Caki2 (cell line): Measurements from ENCODE around the gene TNFRSF1A. TPM values are rescaled to one million over a fixed set of nuclear protein-coding genes. Genes with fewer than 3 reads are reported as not detected.
A peak's percentile ranks its signal among the peaks of the same experiment; 100 is the strongest.

ENCODE experiments used
- DNase-seq: peaks from one replicate; pipeline ENCODE4 v3.0.0-alpha.2; 2015; ENCODE audit warnings: low read depth
- in situ Hi-C: cut with HindIII; loops from 2 replicates; pipeline ENCODE4 v1.10.0; 2016; ENCODE audit warnings: low sequenced_read_pairs, low pct_unique_long_range_greater_than_20kb, mixed read lengths
- total RNA-seq: library from RNA; depleted of rRNA; stranded (reverse); fragments of >200 nt; shearing (Covaris generic); gene quantifications from 2 replicates; pipeline ENCODE4 v1.2.3, GENCODE V29; 2014; ENCODE audit warnings: low replicate concordance

TNFRSF1A gene
- total RNA-seq, 1 experiment from 2014 or later, result 121 TPM

DNA sequence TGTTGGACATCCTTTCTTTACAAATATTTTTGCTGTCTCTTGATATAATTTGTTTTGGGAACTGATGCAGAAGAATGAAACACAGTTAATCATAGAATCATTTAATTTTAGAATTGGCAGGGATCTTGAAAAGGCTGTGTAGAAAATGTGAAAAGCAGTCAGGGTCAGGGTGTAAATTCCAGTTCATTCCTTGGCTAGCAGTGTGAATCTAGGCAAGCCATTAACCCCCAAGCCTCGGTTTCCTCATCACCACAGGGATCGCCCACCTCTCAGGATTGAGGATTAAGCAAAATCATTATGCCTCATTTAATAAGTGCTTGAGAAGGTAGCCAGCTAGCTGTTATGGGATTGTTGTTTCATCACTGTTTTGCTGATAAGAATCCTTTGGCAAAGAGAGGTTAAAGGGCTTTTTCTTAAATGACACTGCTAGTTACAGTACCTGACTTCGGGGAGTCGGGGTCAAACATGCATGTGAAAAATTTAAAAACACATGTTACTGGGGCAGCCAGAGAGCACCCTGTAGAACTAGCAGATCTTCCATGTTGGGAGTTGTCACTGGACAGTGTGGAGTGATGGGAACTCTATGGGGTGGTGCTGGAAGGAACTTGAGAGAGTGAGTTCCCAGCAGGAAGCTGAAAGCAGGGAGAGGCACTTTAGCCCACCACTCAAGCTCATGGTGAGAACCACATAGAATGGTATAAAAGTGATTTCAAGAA lies 10.7 kb downstream of the TNFRSF1A start:
- no peak for DNase-seq
- in situ Hi-C loops, result no loop called here

DNA sequence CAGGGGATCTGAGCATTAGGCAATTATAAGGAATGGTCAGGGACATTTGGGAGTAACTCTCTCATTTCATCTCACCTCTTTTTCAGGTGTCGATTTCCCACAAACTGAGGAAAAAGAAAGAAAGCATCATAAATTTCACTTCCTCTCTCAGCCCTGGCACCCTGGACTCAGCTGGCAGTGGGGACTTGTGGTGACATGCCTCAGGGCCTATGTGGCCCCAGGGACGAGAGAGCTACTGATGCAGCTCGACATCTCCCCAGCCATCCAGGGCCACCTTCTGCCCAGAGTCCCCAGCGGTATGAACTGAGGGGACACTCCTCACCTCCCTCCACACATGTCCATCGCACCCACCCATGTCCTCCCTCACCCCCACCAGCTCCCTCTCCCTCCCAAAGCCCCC lies 11.7 kb downstream of the TNFRSF1A start:
- in situ Hi-C loops, result no loop called here
- no peak for DNase-seq

- in situ Hi-C loops, result no loop called here
Measured at GRCh38 chr12:6329703-6330064, 12.2 kb downstream of the TNFRSF1A start.

DNA sequence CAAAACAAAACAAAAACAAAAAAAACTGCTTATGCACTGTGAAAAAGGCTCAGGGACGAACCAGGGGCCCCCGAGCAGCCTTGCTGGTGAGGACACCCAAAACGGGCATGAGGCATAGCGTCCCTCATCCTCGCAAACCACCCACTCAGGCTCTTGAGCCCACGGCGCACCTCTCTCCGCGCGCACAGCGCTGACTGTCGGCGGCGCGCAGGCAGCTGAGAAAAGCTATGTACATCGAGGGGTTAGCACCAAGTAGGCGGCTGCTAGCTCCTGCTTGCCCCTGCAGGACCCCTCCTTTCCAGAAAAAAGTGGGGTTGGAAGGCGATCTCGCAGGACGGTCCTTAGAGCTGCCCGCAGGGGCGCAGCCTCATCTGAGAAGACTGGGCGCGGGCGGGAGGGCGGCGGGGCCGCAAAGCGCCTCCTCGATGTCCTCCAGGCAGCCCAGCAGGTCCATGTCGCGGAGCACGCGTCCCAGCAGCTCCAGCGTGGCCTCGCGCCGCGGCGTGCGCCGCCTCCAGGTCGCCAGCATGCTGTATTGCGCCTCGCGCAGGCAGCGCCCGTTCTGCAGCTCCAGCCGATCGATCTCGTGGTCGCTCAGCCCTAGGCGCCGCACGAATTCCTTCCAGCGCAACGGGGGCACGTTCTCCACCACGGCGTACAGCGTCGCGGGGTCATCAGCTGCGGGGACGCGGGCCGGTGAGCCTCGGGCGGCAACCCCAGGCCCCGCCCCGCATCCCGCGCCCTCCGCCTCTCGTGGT lies 12.8 kb downstream of the TNFRSF1A start:
- in situ Hi-C loops, result no loop called here
- no peak for DNase-seq

More at GRCh38 chr12:6329703-6330064, 12.2 kb downstream of the TNFRSF1A start:
- no peak for DNase-seq

- no peak for DNase-seq
- in situ Hi-C loops, result no loop called here
Measured at GRCh38 chr12:6328045-6328779, 13.7 kb downstream of the TNFRSF1A start.

DNA sequence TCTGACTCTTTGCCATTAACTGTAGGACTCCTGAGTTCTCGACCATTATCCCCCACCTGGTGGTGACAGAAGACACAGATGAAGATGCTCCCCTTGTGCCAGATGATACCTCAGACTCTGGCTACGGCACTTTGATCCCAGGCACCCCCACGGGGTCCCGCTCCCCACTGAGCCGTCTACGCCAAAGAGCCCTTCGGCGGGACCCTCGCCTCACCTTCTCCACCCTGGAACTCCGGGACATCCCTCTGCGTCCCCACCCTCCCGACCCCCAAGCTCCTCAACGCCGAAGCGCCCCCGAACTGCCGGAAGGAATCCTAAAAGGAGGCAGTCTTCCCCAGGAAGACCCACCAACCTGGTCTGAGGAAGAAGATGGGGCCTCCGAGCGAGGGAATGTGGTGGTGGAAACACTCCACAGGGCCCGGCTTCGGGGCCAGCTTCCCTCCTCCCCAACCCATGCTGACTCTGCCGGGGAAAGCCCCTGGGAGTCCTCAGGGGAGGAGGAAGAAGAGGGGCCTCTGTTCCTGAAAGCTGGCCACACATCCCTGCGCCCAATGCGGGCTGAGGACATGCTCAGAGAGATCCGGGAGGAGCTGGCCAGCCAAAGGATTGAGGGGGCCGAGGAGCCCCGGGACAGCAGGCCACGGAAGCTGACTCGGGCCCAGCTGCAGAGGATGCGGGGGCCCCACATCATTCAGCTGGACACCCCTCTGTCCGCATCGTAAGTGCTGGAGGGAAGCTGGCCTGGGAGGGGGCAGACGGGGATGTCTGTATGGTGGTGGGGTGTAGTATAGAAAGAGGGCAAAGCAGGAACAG lies 14.4 kb downstream of the TNFRSF1A start:
- no peak for DNase-seq
- in situ Hi-C loops, result no loop called here

DNA sequence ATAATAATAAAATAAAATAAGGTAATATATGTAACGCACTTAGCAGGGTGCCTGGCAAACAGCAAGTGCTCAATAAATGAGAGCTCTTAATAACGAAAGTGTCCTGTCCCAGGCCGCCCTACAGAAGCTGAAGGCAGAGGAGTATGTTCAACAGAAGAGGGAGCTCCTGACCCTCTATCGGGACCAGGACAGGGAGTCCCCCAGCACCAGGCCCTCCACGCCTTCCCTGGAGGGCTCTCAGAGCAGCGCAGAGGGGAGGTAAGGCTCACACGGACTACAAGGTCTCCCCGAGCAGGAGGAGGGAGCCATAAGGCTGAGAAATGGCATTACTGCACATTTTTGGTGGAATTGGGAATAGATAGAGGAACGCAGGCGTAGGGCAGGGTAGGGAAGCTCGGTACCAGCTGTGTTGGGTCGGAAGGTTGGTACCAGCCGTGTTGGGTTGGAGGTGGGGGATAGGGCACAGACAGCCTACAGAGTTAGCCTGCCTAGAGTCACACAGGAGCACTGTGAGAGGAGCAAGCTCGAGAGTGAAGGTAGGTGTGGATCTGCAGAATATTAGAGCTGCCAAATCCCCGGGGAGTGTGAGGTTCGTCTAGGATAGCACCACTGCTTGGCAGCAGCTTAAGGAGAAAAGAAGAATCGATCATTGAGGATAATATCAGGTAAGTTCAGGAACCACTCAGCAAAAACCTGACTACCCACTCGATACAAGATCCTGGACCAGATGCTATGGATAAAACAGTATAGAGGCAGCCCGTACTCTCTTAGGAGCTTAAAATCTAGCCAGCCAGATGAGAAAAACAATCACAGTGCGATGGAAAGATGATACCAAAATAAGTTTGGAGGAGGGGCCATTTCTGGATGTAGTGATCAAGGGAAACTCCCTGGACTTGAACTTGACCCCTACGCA lies 15.3 kb downstream of the TNFRSF1A start:
- in situ Hi-C loops, result no loop called here
- DNase-seq, result peak; percentile 28

- in situ Hi-C loops, result no loop called here
- no peak for DNase-seq
Measured at GRCh38 chr12:6324936-6325750, 16.7 kb downstream of the TNFRSF1A start.

DNA sequence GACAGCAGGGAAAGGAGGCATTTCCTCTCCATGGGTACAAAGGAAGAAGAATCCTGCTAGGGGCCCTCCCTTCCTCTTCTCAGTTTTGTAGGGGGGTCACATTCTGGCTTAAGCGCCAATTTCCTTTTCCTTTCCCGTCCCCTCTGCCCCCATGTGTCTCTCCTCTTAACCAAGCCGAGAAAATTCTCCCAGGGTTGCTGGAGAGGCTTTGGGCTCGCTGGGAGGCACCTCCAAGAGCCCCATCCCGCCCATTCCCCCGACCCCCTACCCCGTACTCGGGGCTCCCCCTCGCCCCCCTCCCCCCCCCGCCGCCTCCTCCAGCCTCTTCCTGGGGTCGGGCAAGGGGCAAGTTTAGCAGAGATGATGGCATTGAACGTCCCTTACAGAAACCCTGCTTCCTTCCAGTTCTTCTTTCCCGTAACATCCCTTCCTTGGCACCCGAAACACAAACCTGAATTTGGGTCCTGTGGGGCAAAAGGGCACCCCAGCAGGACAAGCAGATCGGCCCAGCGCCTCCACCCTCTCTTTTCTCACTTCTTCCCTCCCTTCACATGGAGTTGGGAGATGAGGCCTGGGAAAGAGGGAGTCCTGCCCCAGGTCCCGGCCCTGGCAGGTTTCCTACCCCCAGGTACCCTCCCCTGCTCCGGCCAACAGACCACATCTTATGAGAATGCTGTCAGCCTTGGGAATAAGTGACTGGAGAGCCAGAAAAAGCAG lies 17.7 kb downstream of the TNFRSF1A start:
- in situ Hi-C loops, result no loop called here
- no peak for DNase-seq

DNA sequence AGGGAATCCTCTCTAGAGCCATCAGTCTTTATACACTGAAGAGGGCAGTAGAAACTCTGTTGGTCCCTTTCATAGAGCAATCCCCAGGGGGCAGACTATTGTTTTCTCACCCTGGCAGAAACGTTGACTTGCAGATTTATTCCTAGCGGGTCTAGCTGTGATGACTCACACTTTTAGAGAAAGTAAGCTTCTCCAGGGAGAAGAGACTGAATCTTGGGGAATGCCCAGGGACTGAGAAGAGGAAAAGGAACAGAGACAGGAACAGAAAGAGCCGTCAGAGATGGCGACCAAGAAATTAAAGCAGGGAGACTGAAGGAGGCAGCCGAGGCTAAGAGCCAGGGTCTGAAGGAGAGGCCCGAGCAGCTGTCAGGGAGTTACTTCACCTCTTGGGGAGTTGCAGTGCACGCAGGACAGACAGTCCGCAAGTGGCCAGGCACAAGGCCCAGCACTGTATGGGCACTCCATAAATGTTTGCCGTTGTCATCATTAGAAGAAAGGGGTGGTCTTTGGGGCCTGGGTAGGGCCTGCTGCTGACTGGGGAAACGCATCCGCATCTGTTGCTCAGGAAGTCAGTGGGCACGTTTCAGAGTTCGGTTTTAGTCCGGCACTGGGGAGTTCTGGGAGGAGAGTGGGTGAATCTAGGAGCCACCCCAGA lies 18.4 kb downstream of the TNFRSF1A start:
- DNase-seq, result peak; percentile 89
- in situ Hi-C loops, result no loop called here

- in situ Hi-C loops, result no loop called here
- DNase-seq, result no peak
Measured at GRCh38 chr12:6322969-6323339, 18.9 kb downstream of the TNFRSF1A start.

- DNase-seq, result no peak
- in situ Hi-C loops, result no loop called here
Measured at GRCh38 chr12:6322352-6322751, 19.5 kb downstream of the TNFRSF1A start.

DNA sequence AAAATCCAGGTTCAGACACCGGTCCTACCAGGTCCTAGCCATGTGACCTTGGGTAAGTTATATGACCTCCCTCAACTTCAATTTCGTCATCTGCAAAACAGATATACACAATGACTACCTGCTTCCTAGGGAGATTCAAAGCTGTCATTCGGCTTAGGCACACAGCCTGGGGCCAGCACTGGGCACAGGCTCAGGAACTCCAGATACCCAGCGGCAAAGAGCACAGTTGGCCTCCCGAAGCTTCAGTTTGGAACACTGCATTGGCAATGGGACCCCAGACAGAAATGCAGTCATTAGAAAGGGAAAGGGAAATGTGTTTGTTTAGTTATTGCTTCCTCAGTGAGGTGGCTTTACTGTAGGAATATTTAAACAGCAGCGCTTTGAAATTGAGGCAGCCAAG lies 20.0 kb downstream of the TNFRSF1A start:
- DNase-seq, result no peak
- in situ Hi-C loops, result no loop called here

DNA sequence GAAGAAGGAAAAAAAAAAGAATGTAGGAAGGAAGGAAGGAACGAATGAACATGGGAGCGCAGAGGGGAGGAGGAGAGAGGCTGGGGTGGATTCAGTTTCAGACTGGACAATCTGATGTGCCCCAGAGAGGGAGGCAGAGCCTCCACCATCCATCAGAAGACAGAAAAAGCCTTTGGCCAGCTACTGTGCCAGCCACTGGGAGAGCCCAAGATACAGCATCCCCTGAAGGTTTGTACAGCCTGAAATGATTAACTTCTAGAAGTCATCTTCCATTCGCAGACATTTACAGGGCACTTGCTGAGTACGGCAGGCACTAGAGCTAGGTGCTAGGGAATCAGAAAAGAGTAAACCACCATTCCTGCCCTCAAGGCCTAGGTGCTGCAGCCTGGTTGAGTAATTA lies 22.4 kb downstream of the TNFRSF1A start:
- no peak for DNase-seq
- in situ Hi-C loops, result no loop called here

DNA sequence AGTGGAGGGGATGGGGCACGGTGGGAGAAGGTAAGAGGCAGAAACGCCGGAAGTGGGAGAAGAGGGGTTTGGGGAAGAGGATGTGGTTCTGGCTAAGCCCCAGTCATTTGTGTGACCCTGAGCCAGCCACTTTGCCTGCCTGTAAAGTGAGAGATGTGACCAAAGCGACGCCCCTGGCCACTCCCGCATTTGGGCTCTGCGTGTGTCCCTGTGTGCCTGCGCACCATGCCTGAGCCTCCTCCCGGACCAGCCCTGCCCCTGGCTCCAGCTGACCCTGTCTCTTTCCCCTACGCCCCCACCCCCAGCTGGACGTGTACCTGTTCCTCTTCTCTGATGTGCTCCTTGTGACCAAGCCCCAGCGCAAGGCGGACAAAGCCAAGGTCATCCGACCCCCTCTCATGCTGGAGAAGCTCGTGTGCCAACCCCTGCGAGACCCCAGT lies 23.4 kb downstream of the TNFRSF1A start:
- in situ Hi-C loops, result no loop called here
- DNase-seq, result no peak
